H1 (cell line): Measurements from ENCODE around the gene PGAP3. TPM values are rescaled to one million over a fixed set of nuclear protein-coding genes. Genes with fewer than 3 reads are reported as not detected.

Source experiments
- CTCF ChIA-PET: fragments of 300-600 bp; sonication (Branson Sonifier 250); formaldehyde crosslinking; loops from one replicate; lab custom pipeline; 2021; ENCODE audit not compliant: partially characterized antibody; lab: Charles Lee
- POLR2A ChIA-PET: fragments of 300-600 bp; sonication (Branson Sonifier 250); formaldehyde crosslinking; loops from one replicate; lab custom pipeline; 2021; ENCODE audit warnings: inconsistent platforms; ENCODE audit not compliant: partially characterized antibody; lab: Charles Lee
- DNase-seq, 2 experiments: peaks; one replicate each; pipeline versions ENCODE4 v3.0.0 to v3.0.0-alpha.2; 2010 to 2022; ENCODE audit warnings: low spot score in 2 of 2, low read depth in 1 of 2, mixed read lengths in 1 of 2
- FAIRE-seq: peaks from 2 replicates; lab custom pipeline; 2011; peaks lifted over from hg19 to GRCh38; lab: Jason Lieb, UNC
- H2AFZ ChIP-seq: 2 replicates; pipeline ENCODE4 v1.8.1; 2012; ENCODE audit warnings: low read length, inconsistent platforms
- H2AK5ac ChIP-seq: 2 replicates; pipeline ENCODE4 v1.6.1; 2013; ENCODE audit warnings: low read depth, low read length
- H2BK120ac ChIP-seq: replicated peaks from 2 replicates; pipeline ENCODE3; 2013; ENCODE audit warnings: low read depth, low read length, inconsistent platforms
- H2BK12ac ChIP-seq: 2 replicates; pipeline ENCODE4 v1.6.1; 2013; ENCODE audit warnings: low read depth, low read length
- H2BK15ac ChIP-seq: 2 replicates; pipeline ENCODE4 v1.6.1; 2013; ENCODE audit warnings: low read length
- H2BK20ac ChIP-seq: 2 replicates; pipeline ENCODE4 v1.6.1; 2013; ENCODE audit warnings: low read length
- H2BK5ac ChIP-seq: 2 replicates; pipeline ENCODE4 v1.6.1; 2013; ENCODE audit warnings: low read depth, low read length
- H3K14ac ChIP-seq: 2 replicates; pipeline ENCODE4 v1.6.1; 2013; ENCODE audit warnings: inconsistent platforms; ENCODE audit not compliant: insufficient read length
- H3K18ac ChIP-seq: 2 replicates; pipeline ENCODE4 v1.6.1; 2013; ENCODE audit warnings: low read length; ENCODE audit errors: extremely low read depth
- H3K23ac ChIP-seq: 2 replicates; pipeline ENCODE4 v1.6.1; 2013; ENCODE audit warnings: inconsistent platforms; ENCODE audit not compliant: insufficient read length
- H3K23me2 ChIP-seq: 2 replicates; pipeline ENCODE4 v1.6.1; 2013; ENCODE audit warnings: low read depth, low read length
- H3K27ac ChIP-seq: 2 replicates; pipeline ENCODE4 v1.6.1; 2011; ENCODE audit warnings: low read depth, low read length, inconsistent platforms
- H3K27me3 ChIP-seq, 4 experiments: replicated peaks in 1 of 4; 1 replicate in 1 of 4; 2 replicates in 3 of 4; pipeline versions ENCODE4 v1.6.1 to v1.8.1; 2011 to 2013; ENCODE audit warnings: low read length in 3 of 4, mild to moderate bottlenecking in 3 of 4, inconsistent platforms in 2 of 4, mixed read lengths in 2 of 4, moderate library complexity in 1 of 4; ENCODE audit not compliant: control insufficient read depth in 3 of 4, insufficient read depth in 3 of 4; ENCODE audit errors: extremely low read depth in 1 of 4
- H3K36me3 ChIP-seq, 4 experiments: 2 replicates each; pipeline versions ENCODE4 v1.6.1 to v1.8.1; 2011 to 2013; ENCODE audit warnings: mild to moderate bottlenecking in 4 of 4, low read length in 3 of 4, moderate library complexity in 2 of 4, control low read depth in 1 of 4, inconsistent platforms in 1 of 4; ENCODE audit not compliant: insufficient read depth in 4 of 4, control insufficient read depth in 2 of 4
- H3K4ac ChIP-seq: replicated peaks from 2 replicates; pipeline ENCODE3; 2013; ENCODE audit warnings: low read length, low read depth, mixed read lengths, inconsistent platforms; ENCODE audit not compliant: insufficient read length
- H3K4me1 ChIP-seq, 4 experiments: replicated peaks in 1 of 4; 1 replicate in 1 of 4; 2 replicates in 3 of 4; pipeline versions ENCODE4 v1.6.1 to v1.8.1; 2011 to 2013; ENCODE audit warnings: low read length in 3 of 4, inconsistent platforms in 2 of 4, mixed read lengths in 1 of 4; ENCODE audit not compliant: insufficient read depth in 4 of 4, control insufficient read depth in 3 of 4
- H3K4me2 ChIP-seq, 2 experiments: 2 replicates each; pipeline versions ENCODE4 v1.6.1 to v1.8.1; 2011 to 2013; ENCODE audit warnings: low read depth in 2 of 2, low read length in 2 of 2, control low read depth in 1 of 2, inconsistent platforms in 1 of 2, mild to moderate bottlenecking in 1 of 2; ENCODE audit not compliant: insufficient read depth in 1 of 2
- H3K4me3 ChIP-seq, 4 experiments: fragments of 200-600, 300-600 bp in 1 of 4; sonication (generic), shearing (Covaris generic), sonication (Bioruptor Twin) in 1 of 4; 2 replicates each; pipeline versions ENCODE4 v1.5.1 to v1.8.1; 2011 to 2016; ENCODE audit warnings: low read length in 4 of 4, low read depth in 3 of 4, control low read depth in 2 of 4, inconsistent platforms in 2 of 4, mild to moderate bottlenecking in 2 of 4, mixed read lengths in 1 of 4, moderate library complexity in 1 of 4; ENCODE audit not compliant: insufficient read depth in 2 of 4; ENCODE audit errors: extremely low read depth in 1 of 4
- H3K56ac ChIP-seq: replicated peaks from 2 replicates; pipeline ENCODE3; 2013; ENCODE audit warnings: low read depth, mild to moderate bottlenecking, mixed read lengths, low read length, inconsistent platforms; ENCODE audit not compliant: insufficient read length
- H3K79me1 ChIP-seq: 2 replicates; pipeline ENCODE4 v1.6.1; 2013; ENCODE audit warnings: low read depth, low read length, control low read depth
- H3K79me2 ChIP-seq, 2 experiments: 2 replicates each; pipeline versions ENCODE4 v1.6.1 to v1.8.1; 2012 to 2013; ENCODE audit warnings: low read length in 2 of 2, mild to moderate bottlenecking in 2 of 2, inconsistent platforms in 1 of 2; ENCODE audit not compliant: insufficient read depth in 2 of 2, control insufficient read depth in 1 of 2
- H3K9ac ChIP-seq, 4 experiments: replicated peaks in 1 of 4; 1 replicate in 1 of 4; 2 replicates in 3 of 4; pipeline versions ENCODE4 v1.6.1 to v1.8.1; 2011 to 2013; ENCODE audit warnings: low read depth in 3 of 4, low read length in 3 of 4, control low read depth in 2 of 4, mild to moderate bottlenecking in 2 of 4, moderate library complexity in 2 of 4, inconsistent platforms in 1 of 4; ENCODE audit errors: extremely low read depth in 1 of 4
- H3K9me3 ChIP-seq, 2 experiments: 2 replicates each; pipeline versions ENCODE4 v1.6.1 to v1.8.1; 2012 to 2013; ENCODE audit warnings: mild to moderate bottlenecking in 2 of 2, moderate library complexity in 2 of 2, control low read depth in 1 of 2, inconsistent platforms in 1 of 2, low read depth in 1 of 2, low read length in 1 of 2, mixed read lengths in 1 of 2; ENCODE audit not compliant: insufficient read depth in 2 of 2
- H4K20me1 ChIP-seq, 2 experiments: replicated peaks in 1 of 2; 2 replicates each; pipeline versions ENCODE3 to v1.8.1; 2011 to 2013; ENCODE audit warnings: inconsistent platforms in 2 of 2, low read length in 2 of 2, mild to moderate bottlenecking in 1 of 2; ENCODE audit not compliant: insufficient read depth in 2 of 2, control insufficient read depth in 1 of 2
- H4K5ac ChIP-seq: 2 replicates; pipeline ENCODE4 v1.6.1; 2013; ENCODE audit warnings: low read length, low read depth, mixed read lengths, inconsistent platforms; ENCODE audit not compliant: insufficient read length
- H4K8ac ChIP-seq: 2 replicates; pipeline ENCODE4 v1.8.0; 2013; ENCODE audit warnings: mild to moderate bottlenecking, moderate library complexity, low read length, inconsistent platforms; ENCODE audit not compliant: insufficient read depth; ENCODE audit errors: extremely low read depth
- H4K91ac ChIP-seq: replicated peaks from 2 replicates; pipeline ENCODE3; 2013; ENCODE audit warnings: low read length, mixed read lengths, inconsistent platforms; ENCODE audit not compliant: insufficient read length
- CHD1 ChIP-seq: IDR thresholded peaks from 2 replicates; pipeline ENCODE4 v1.6.1; 2012; ENCODE audit warnings: low read depth, low read length, improper control_type of control experiment
- JUND ChIP-seq: IDR thresholded peaks from 2 replicates; pipeline ENCODE4 v1.6.1; 2011; ENCODE audit warnings: mild to moderate bottlenecking, improper control_type of control experiment, low read length
- RNF2 ChIP-seq: fragments of 200-900, 300-1000 bp; sonication (generic); IDR thresholded peaks from 2 replicates; pipeline ENCODE4 v1.7.1; 2016; ENCODE audit warnings: borderline replicate concordance, low read depth, mild to moderate bottlenecking, antibody characterized with exemption, low read length; ENCODE audit not compliant: poor library complexity, severe bottlenecking; ENCODE audit errors: missing control alignments
- SIN3A ChIP-seq, 2 experiments: IDR thresholded peaks in 1 of 2; conservative IDR thresholded peaks in 1 of 2; 2 replicates each; pipeline ENCODE4 v1.6.1; 2011 to 2012; ENCODE audit warnings: low read length in 2 of 2, improper control_type of control experiment in 1 of 2, low read depth in 1 of 2, mild to moderate bottlenecking in 1 of 2
- SP1 ChIP-seq: IDR thresholded peaks from 2 replicates; pipeline ENCODE4 v1.6.1; 2011; ENCODE audit warnings: low read depth, low read length
- WGBS, 2 experiments: shearing (Covaris generic) in 1 of 2; methylation state at CpG; one replicate each; pipeline versions ENCODE4 v1.1.6 to v1.1.7; 2013 to 2015; ENCODE audit warnings: low lambda C conversion rate in 2 of 2, mixed read lengths in 2 of 2, inconsistent platforms in 1 of 2, low coverage in 1 of 2, missing lambda C conversion rate in 1 of 2; ENCODE audit not compliant: insufficient replicate concordance in 2 of 2, insufficient coverage in 1 of 2, insufficient read length in 1 of 2; ENCODE audit errors: extremely low coverage in 1 of 2, missing lambda C conversion rate in 1 of 2; 5-methylcytosine and 5-hydroxymethylcytosine counted together
- polyA plus RNA-seq, 7 experiments: library from polyadenylated mRNA; depleted of rRNA in 3 of 7; stranded (reverse) in 5 of 7; unstranded in 2 of 7; fragments of >200 nt in 5 of 7; fragments of 200-250 nt in 2 of 7; gene quantifications; 1 replicate in 5 of 7; 2 replicates in 1 of 7; 4 replicates in 1 of 7; pipeline versions ENCODE4 v1.2.1 to v1.2.3, GENCODE V29; 2011 to 2013; ENCODE audit warnings: missing spikeins in 2 of 7, mixed read lengths in 2 of 7
- total RNA-seq: library from RNA; stranded (reverse); fragmentation: NEBNext Ultra II Directional; extraction: Animal tissue kit (Norgen Biotek cat#: 25700); gene quantifications from 2 replicates; pipeline ENCODE4 v1.2.1, GENCODE V29; 2021
- TF ChIP-seq, protein P1 (sequence below), 3 experiments: IDR thresholded peaks; 1 replicate in 2 of 3; 2 replicates in 1 of 3; pipeline versions ENCODE4 v1.5.1 to v1.6.1; 2011; ENCODE audit warnings: low read length in 3 of 3, mild to moderate bottlenecking in 3 of 3, inconsistent platforms in 2 of 3, low read depth in 1 of 3, moderate library complexity in 1 of 3; ENCODE audit not compliant: insufficient read depth in 1 of 3; ENCODE audit errors: control extremely low read depth in 1 of 3

Gene PGAP3
- total and polyA plus RNA-seq, 2 of the 8 experiments (the other 6 are each of a cell fraction or from before 2014, with no cell fraction given) = 21.0 to 30.7 TPM

DNA sequence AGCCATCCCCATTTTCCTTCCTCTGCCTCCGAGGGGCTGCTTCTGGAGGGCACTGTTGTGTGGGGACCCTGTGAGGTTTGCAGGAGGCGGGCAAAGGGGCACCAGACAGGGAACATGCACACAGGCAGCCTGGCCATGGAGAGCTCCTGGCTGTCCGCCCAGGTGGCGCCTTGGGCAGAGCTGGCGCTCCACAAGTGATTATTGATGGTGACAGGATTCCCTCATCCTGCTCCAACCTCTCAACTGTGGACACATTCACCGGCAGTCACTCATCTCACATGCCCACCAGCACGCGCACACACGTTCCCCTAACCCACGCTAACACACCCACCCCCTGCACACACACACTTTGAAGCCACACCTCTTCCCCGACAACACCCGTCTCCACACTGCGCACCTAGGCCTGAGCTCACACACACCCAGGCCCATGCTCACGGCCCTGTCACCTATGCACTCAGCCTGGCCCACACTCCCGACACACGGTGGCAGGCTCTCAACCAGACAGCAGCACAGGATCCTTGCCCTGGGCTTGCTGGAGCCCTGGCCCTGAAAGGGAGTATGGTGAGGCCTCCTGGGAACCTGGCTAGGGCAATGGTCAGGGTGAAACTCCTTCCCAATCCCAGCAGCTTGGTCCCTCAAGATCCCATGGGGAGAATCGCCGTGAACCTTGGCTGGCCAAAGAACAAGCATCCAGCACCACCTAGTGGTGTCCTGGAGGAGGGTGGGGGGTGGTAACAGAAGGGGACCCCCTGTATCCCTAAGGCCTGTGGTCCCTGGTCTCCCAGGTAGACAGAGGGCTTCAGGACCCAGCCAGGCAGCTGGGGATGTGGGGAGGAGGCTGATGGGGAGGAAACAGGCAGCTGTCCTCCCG is 16.0 kb downstream of the PGAP3 start:
- Histone ChIP-seq H3K14ac (no peak overlapping the region), H4K20me1 (peaks cover 0 to 2% of the 10 kb centered on the region in 2 experiments), H2AFZ (no peak overlapping the region), H4K8ac (peak overlapping the region; percentile 39; the same call in 1 of the 2 replicates), H4K5ac (peak overlapping the region; percentile 25), H2BK5ac (peak overlapping the region; percentile 72), H3K79me1 (no peaks in the 10 kb centered on the region), H2BK120ac (no peak overlapping the region), H3K18ac (peak overlapping the region; percentile 15; the same call in 1 of the 2 replicates), H3K27me3 (peaks cover 0 to 23% (median 5%) of the 10 kb centered on the region in 4 experiments; a peak in 4 of 7 replicates), H3K4me3 (no peak overlapping the region), H2BK12ac (peak overlapping the region; percentile 10; the same call in 1 of the 2 replicates), H3K36me3 (peaks cover 0 to under 1% (median 0%) of the 10 kb centered on the region in 4 experiments; a peak in 1 of 8 replicates), H3K9me3 (no peaks in the 10 kb centered on the region), H3K9ac (peak overlapping the region in 1 of 4 experiments; percentile 4; a peak in 1 of 7 replicates), H3K56ac (no peak overlapping the region), H3K4ac (peak overlapping the region; percentile 3), H4K91ac (peak overlapping the region; percentile 61), H3K4me2 (no peak overlapping the region), H3K27ac (no peak overlapping the region), H2BK20ac (peak overlapping the region; percentile 90; the same call in 1 of the 2 replicates), H2BK15ac (peak overlapping the region; percentile 83), H2AK5ac (0 out of 2 replicates have a peak overlapping the region, but pooled peaks have one; percentile 46), H3K23me2 (peaks cover 11% of the 10 kb centered on the region; the same call in 1 of the 2 replicates), H3K23ac (no peak overlapping the region), H3K79me2 (no peaks in the 10 kb centered on the region), H3K4me1 (peaks cover 0 to 16% (median 9%) of the 10 kb centered on the region in 4 experiments; a peak in 6 of 7 replicates)
- ChIA-PET CTCF (interaction anchor here (0.6 to 52.4 kb wide), 36 partner anchors 8 to 697 kb away, joined by 3 to 1885 read pairs (median 5); partner anchors contain the start of genes ERBB2, MIEN1, PGAP3 and PPP1R1B), POLR2A (interaction anchor here (0.6 to 38.1 kb wide), 15 partner anchors 4 to 73 kb away, joined by 3 to 708 read pairs (median 4); partner anchors contain the start of genes ERBB2, PGAP3, PNMT and TCAP)
- 85% methylated on average over 18 of the region's 19 CpGs; no CpG with 5 or more reads in 1 of the 2 experiments for WGBS, 2 experiments
- FAIRE-seq (peak; percentile 24), DNase-seq (peak in 1 of 2 experiments; percentile 80)
- TF ChIP-seq SP1 (no peak), SIN3A (conservative IDR thresholded peaks at IDR 0.05 in 1 of 2, IDR thresholded peaks at IDR 0.05 in 1 of 2; ENCODE audit: low read depth in 1 of 2, low read length in 2 of 2) (0 out of 4 replicates have a peak, but pooled peaks of 1 of the 2 experiments have one; percentile 21), CHD1 (no peak), JUND (no peak), RNF2 (no peak)
- TF ChIP-seq, protein P1, sequence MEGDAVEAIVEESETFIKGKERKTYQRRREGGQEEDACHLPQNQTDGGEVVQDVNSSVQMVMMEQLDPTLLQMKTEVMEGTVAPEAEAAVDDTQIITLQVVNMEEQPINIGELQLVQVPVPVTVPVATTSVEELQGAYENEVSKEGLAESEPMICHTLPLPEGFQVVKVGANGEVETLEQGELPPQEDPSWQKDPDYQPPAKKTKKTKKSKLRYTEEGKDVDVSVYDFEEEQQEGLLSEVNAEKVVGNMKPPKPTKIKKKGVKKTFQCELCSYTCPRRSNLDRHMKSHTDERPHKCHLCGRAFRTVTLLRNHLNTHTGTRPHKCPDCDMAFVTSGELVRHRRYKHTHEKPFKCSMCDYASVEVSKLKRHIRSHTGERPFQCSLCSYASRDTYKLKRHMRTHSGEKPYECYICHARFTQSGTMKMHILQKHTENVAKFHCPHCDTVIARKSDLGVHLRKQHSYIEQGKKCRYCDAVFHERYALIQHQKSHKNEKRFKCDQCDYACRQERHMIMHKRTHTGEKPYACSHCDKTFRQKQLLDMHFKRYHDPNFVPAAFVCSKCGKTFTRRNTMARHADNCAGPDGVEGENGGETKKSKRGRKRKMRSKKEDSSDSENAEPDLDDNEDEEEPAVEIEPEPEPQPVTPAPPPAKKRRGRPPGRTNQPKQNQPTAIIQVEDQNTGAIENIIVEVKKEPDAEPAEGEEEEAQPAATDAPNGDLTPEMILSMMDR (IDR thresholded peaks at IDR 0.05; ENCODE audit: control extremely low read depth in 1 of 3, insufficient read depth in 1 of 3, low read depth in 1 of 3, low read length in 3 of 3) = peak; percentile 86 to 93 (median 92)
